ENCODE data around the gene CNTN4. TPM values are rescaled to one million over a fixed set of nuclear protein-coding genes. Genes with fewer than 3 reads are reported as not detected.

CNTN4 gene
- total RNA-seq, 1 experiment from 2014 or later: not detected

GRCh38 chr3:2372306-2372705, 273.6 kb downstream of the CNTN4 start:
- H3K27ac Mint-ChIP-seq: no peak overlapping the region
- POLR2A ChIA-PET: no interaction called here
- H3K27me3 Mint-ChIP-seq (ENCODE audit: low read depth): no peaks in the 10 kb centered on the region; the same call in 1 of the 2 replicates
- no peaks in the 10 kb centered on the region for H3K4me1 Mint-ChIP-seq
- no peak for DNase-seq (ENCODE audit: low spot score)
- peaks cover 63% of the 10 kb centered on the region for H3K36me3 Mint-ChIP-seq
- CTCF ChIA-PET: no interaction called here
- no peak for TF ChIP-seq GRHL2 (CRISPR knock-in tag; IDR thresholded peaks at IDR 0.05; ENCODE audit: insufficient replicate concordance, severe bottlenecking)
- TF ChIP-seq CBFB (CRISPR knock-in tag; IDR thresholded peaks at IDR 0.05; ENCODE audit: low read depth): no peak
- peaks cover 83% of the 10 kb centered on the region for H3K9me3 Mint-ChIP-seq
- H3K4me3 Mint-ChIP-seq: no peak overlapping the region
- ATAC-seq: no peak

- Mint-ChIP-seq H3K36me3 (peaks cover 72% of the 10 kb centered on the region), H3K27me3 (ENCODE audit: low read depth) (no peaks in the 10 kb centered on the region; the same call in 1 of the 2 replicates), H3K4me1 (no peaks in the 10 kb centered on the region), H3K27ac (no peak overlapping the region), H3K9me3 (peaks cover 91% of the 10 kb centered on the region), H3K4me3 (no peak overlapping the region)
- TF ChIP-seq ZBTB43 (CRISPR knock-in tag; IDR thresholded peaks at IDR 0.05) (no peak), ZBTB21 (CRISPR knock-in tag; IDR thresholded peaks at IDR 0.05; ENCODE audit: borderline replicate concordance) (no peak), TEAD1 (CRISPR knock-in tag; IDR thresholded peaks at IDR 0.05) (no peak), GTF2I (CRISPR knock-in tag; conservative IDR thresholded peaks at IDR 0.05) (no peak), RORB (CRISPR knock-in tag; IDR thresholded peaks at IDR 0.05) (no peak), E2F4 (CRISPR knock-in tag; IDR thresholded peaks at IDR 0.05; ENCODE audit: borderline replicate concordance, low read depth) (no peak), CBFB (CRISPR knock-in tag; IDR thresholded peaks at IDR 0.05; ENCODE audit: low read depth) (no peak), SOX15 (CRISPR knock-in tag; IDR thresholded peaks at IDR 0.05) (no peak)
- no peak for DNase-seq (ENCODE audit: low spot score)
- CTCF ChIA-PET: no interaction called here
- no peak for ATAC-seq
- POLR2A ChIA-PET: no interaction called here
Observed at GRCh38 chr3:2375376-2375775, 276.7 kb downstream of the CNTN4 start.

- no peak for ATAC-seq
- CTCF ChIA-PET: no interaction called here
- no peak for DNase-seq (ENCODE audit: low spot score)
- H3K36me3 Mint-ChIP-seq: peaks cover 66% of the 10 kb centered on the region
- POLR2A ChIA-PET: interaction anchor here (0.7 kb wide), 1 partner anchor 835 kb away, joined by 4 read pairs; no protein-coding TSS in a partner anchor
- no peak overlapping the region for H3K4me3 Mint-ChIP-seq
- no peak overlapping the region for H3K27ac Mint-ChIP-seq
- no peaks in the 10 kb centered on the region; the same call in 1 of the 2 replicates for H3K27me3 Mint-ChIP-seq (ENCODE audit: low read depth)
- TF ChIP-seq HMGXB4 (CRISPR knock-in tag; IDR thresholded peaks at IDR 0.05) (no peak), ZNF512 (CRISPR knock-in tag; IDR thresholded peaks at IDR 0.05; ENCODE audit: borderline replicate concordance) (no peak)
- peaks cover 81% of the 10 kb centered on the region for H3K9me3 Mint-ChIP-seq
- H3K4me1 Mint-ChIP-seq: no peaks in the 10 kb centered on the region
Observed at GRCh38 chr3:2377281-2377680, 278.6 kb downstream of the CNTN4 start.

- H3K4me3 Mint-ChIP-seq: no peak overlapping the region
- peaks cover 60% of the 10 kb centered on the region for H3K36me3 Mint-ChIP-seq
- no peak for DNase-seq (ENCODE audit: low spot score)
- CTCF ChIA-PET: no interaction called here
- no peak for ATAC-seq
- POLR2A ChIA-PET: no interaction called here
- no peak for TF ChIP-seq IRF1 (CRISPR knock-in tag; IDR thresholded peaks at IDR 0.05)
- H3K27me3 Mint-ChIP-seq (ENCODE audit: low read depth): peaks cover 4% of the 10 kb centered on the region; the same call in 1 of the 2 replicates
- no peaks in the 10 kb centered on the region for H3K4me1 Mint-ChIP-seq
- peaks cover 76% of the 10 kb centered on the region for H3K9me3 Mint-ChIP-seq
- H3K27ac Mint-ChIP-seq: no peak overlapping the region
Observed at GRCh38 chr3:2390926-2391532, 292.4 kb downstream of the CNTN4 start.
